GM12878 (cell line): ENCODE data around the gene WDR76. TPM values are rescaled to one million over a fixed set of nuclear protein-coding genes. Genes with fewer than 3 reads are reported as not detected.

Source experiments
- ATAC-seq: fragments of 200-7000 bp; cut with Tn5 transposase; 3 replicates; pipeline ENCODE4 v1.9.1; 2020; ENCODE audit warnings: mild to moderate bottlenecking, moderate library complexity
- BruUV-seq: library from RNA; stranded (reverse); fragments of 400-500 nt; replicated peaks from 2 replicates; lab custom pipeline; 2021; lab: Mats Ljungman, UMichigan
- CTCF ChIA-PET: fragments of 300-600 bp; sonication (Branson Sonifier 250); formaldehyde crosslinking; extraction: SDS; loops from one replicate; lab custom pipeline; 2021; ENCODE audit warnings: inconsistent platforms; lab: Yijun Ruan, JAX
- POLR2A ChIA-PET: fragments of 350-600 bp; formaldehyde crosslinking; extraction: SDS; loops from one replicate; lab custom pipeline; 2021; ENCODE audit warnings: inconsistent platforms; lab: Charles Lee
- RAD21 ChIA-PET: fragments of 300-600 bp; sonication (Branson Sonifier 250); formaldehyde crosslinking; loops from one replicate; lab custom pipeline; 2023; ENCODE audit warnings: antibody characterized with exemption; ENCODE audit not compliant: unreplicated experiment; lab: Charles Lee
- SMC1A ChIA-PET: fragments of 300-600 bp; sonication (Branson Sonifier 250); formaldehyde crosslinking; loops from one replicate; lab custom pipeline; 2023; ENCODE audit not compliant: unreplicated experiment, uncharacterized antibody; lab: Charles Lee
- DNase-seq: peaks from one replicate; pipeline ENCODE4 v3.0.0-alpha.2; 2011; ENCODE audit warnings: low read depth, low spot score
- FAIRE-seq: peaks from 3 replicates; lab custom pipeline; 2011; peaks lifted over from hg19 to GRCh38; lab: Jason Lieb, UNC
- H2AFZ ChIP-seq: 2 replicates; pipeline ENCODE4 v1.6.0; 2011; ENCODE audit warnings: low read depth, low read length, control low read depth; ENCODE audit not compliant: control insufficient read depth
- H3K27ac ChIP-seq: 2 replicates; pipeline ENCODE4 v1.5.1; 2011; ENCODE audit warnings: control low read depth; ENCODE audit not compliant: control insufficient read depth, insufficient read depth
- H3K27me3 ChIP-seq, 2 experiments: replicated peaks in 1 of 2; 2 replicates each; pipeline versions ENCODE4 v1.6.0 to v1.6.1; 2011; ENCODE audit warnings: low read length in 1 of 2; ENCODE audit not compliant: control insufficient read depth in 2 of 2, insufficient read depth in 2 of 2
- H3K36me3 ChIP-seq, 2 experiments: 2 replicates each; pipeline ENCODE4 v1.5.1; 2011; ENCODE audit warnings: low read length in 1 of 2; ENCODE audit not compliant: control insufficient read depth in 2 of 2, insufficient read depth in 2 of 2
- H3K4me1 ChIP-seq: 2 replicates; pipeline ENCODE4 v1.6.1; 2011; ENCODE audit warnings: mild to moderate bottlenecking, low read length, moderate library complexity, mixed read lengths; ENCODE audit not compliant: control insufficient read depth, insufficient read depth
- H3K4me2 ChIP-seq: 2 replicates; pipeline ENCODE4 v1.6.0; 2011; ENCODE audit warnings: control low read depth; ENCODE audit not compliant: control insufficient read depth, insufficient read depth
- H3K4me3 ChIP-seq: fragments of 200-600 bp; sonication (generic); 2 replicates; pipeline ENCODE4 v1.5.1; 2016
- H3K79me2 ChIP-seq: 2 replicates; pipeline ENCODE4 v1.6.0; 2011; ENCODE audit warnings: low read length; ENCODE audit not compliant: control insufficient read depth, insufficient read depth
- H3K9ac ChIP-seq: 2 replicates; pipeline ENCODE4 v1.8.0; 2011; ENCODE audit warnings: low read length, control low read depth, mixed read lengths; ENCODE audit not compliant: control insufficient read depth, insufficient read depth
- H3K9me3 ChIP-seq: replicated peaks from 3 replicates; pipeline ENCODE4 v1.5.1; 2011; ENCODE audit warnings: mild to moderate bottlenecking, low read length; ENCODE audit not compliant: control insufficient read depth, insufficient read depth
- H4K20me1 ChIP-seq: 2 replicates; pipeline ENCODE4 v1.6.0; 2011; ENCODE audit not compliant: control insufficient read depth, insufficient read depth
- CEBPB ChIP-seq, 2 experiments: fragments of 150-350 bp in 1 of 2; IDR thresholded peaks; 2 replicates each; pipeline ENCODE4 v1.6.1; 2012 to 2014; ENCODE audit warnings: low read depth in 2 of 2, low read length in 2 of 2, borderline replicate concordance in 1 of 2, inconsistent platforms in 1 of 2
- ESRRA ChIP-seq: IDR thresholded peaks from 2 replicates; pipeline ENCODE4 v1.6.1; 2012; ENCODE audit warnings: mild to moderate bottlenecking, low read length, improper control_type of control experiment
- FOS ChIP-seq: IDR thresholded peaks from 3 replicates; pipeline ENCODE4 v1.6.1; 2011; ENCODE audit warnings: borderline replicate concordance; ENCODE audit not compliant: insufficient read length; ENCODE audit errors: extremely low read depth
- RBBP5 ChIP-seq: fragments of 200-600 bp; sonication (generic); conservative IDR thresholded peaks from 2 replicates; pipeline ENCODE4 v1.6.1; 2016
- REST ChIP-seq: IDR thresholded peaks from 2 replicates; pipeline ENCODE4 v1.6.1; 2012; ENCODE audit warnings: mild to moderate bottlenecking, low read depth, low read length
- SMARCA5 ChIP-seq: fragments of 450-650 bp; IDR thresholded peaks from 2 replicates; pipeline ENCODE4 v1.6.1; 2017; ENCODE audit warnings: mild to moderate bottlenecking
- TARDBP ChIP-seq: IDR thresholded peaks from 2 replicates; pipeline ENCODE4 v1.6.1; 2016; ENCODE audit warnings: borderline replicate concordance
- USF1 ChIP-seq: IDR thresholded peaks from 2 replicates; pipeline ENCODE4 v1.6.1; 2011; ENCODE audit warnings: borderline replicate concordance, low read depth, mild to moderate bottlenecking, moderate library complexity, mixed read lengths, low read length; ENCODE audit not compliant: insufficient read depth; ENCODE audit errors: extremely low read length
- ZNF384 ChIP-seq: IDR thresholded peaks from 2 replicates; pipeline ENCODE4 v1.6.1; 2012; ENCODE audit warnings: low read depth, mild to moderate bottlenecking, low read length, improper control_type of control experiment, borderline replicate concordance
- ZNF622 ChIP-seq: fragments of 450-650 bp; IDR thresholded peaks from 2 replicates; pipeline ENCODE4 v1.6.1; 2017; ENCODE audit warnings: mild to moderate bottlenecking, inconsistent platforms
- WGBS: methylation state at CpG from one replicate; pipeline ENCODE4 v1.1.6; 2016; ENCODE audit warnings: low lambda C conversion rate; ENCODE audit not compliant: insufficient replicate concordance, insufficient coverage; ENCODE audit errors: missing lambda C conversion rate; 5-methylcytosine and 5-hydroxymethylcytosine counted together
- in situ Hi-C: fragments of 300-500 bp; cut with MboI; formaldehyde crosslinking; loops from 9 replicates; pipeline ENCODE4 v1.14.3; 2018; ENCODE audit warnings: mixed read lengths
- intact Hi-C: fragments of 100-400 bp; cut with micrococcal nuclease; formaldehyde crosslinking; loops from one replicate; pipeline ENCODE4 v1.14.2; 2022; ENCODE audit not compliant: unreplicated experiment
- polyA plus RNA-seq, 11 experiments: library from polyadenylated mRNA; depleted of rRNA in 4 of 11; unstranded in 6 of 11; stranded (reverse) in 5 of 11; fragments of >200 nt; fragmentation: Nextera tagmentation in 4 of 11; fragmentation: Illumina TruSeq in 1 of 11; extraction: Ambion mirVana in 4 of 11; extraction: Trizol in 1 of 11; gene quantifications; 1 replicate in 1 of 11; 2 replicates in 10 of 11; pipeline versions ENCODE4 v1.2.1 to v1.2.3, GENCODE V29; 2011 to 2016; ENCODE audit warnings: inconsistent platforms in 2 of 11, missing spikeins in 2 of 11, low read depth in 1 of 11
- total RNA-seq, 4 experiments: library from RNA; depleted of rRNA in 3 of 4; stranded (reverse); fragments of >200 nt in 3 of 4; fragmentation: Illumina TruSeq in 1 of 4; extraction: Trizol in 1 of 4; gene quantifications; 2 replicates each; pipeline versions ENCODE4 v1.2.1 to v1.2.3, GENCODE V29; 2013 to 2021

WDR76 gene
- total and polyA plus RNA-seq, 10 of the 15 experiments (the other 5 are each of a cell fraction or from before 2014, with no cell fraction given) = 8.0 to 59.7 (median 34.5) TPM

GRCh38 chr15:43851251-43851650, 24.4 kb downstream of the WDR76 start:
- H3K9me3 ChIP-seq = no peaks in the 10 kb centered on the region
- no peak overlapping the region for H3K9ac ChIP-seq
- ChIA-PET CTCF (interaction anchor here (1.0 kb wide), 1 partner anchor 10 kb away, joined by 3 read pairs; no protein-coding TSS in a partner anchor), RAD21 (interaction anchor here (0.8 kb wide), 1 partner anchor 20 kb away, joined by 4 read pairs; no protein-coding TSS in a partner anchor), POLR2A (no interaction called here), SMC1A (no interaction called here)
- in situ Hi-C loops = no loop called here
- H3K36me3 ChIP-seq = peaks cover 2 to 16% of the 10 kb centered on the region in 2 experiments; a peak in 3 of 4 replicates
- TF ChIP-seq REST = no peak
- no peak for TF ChIP-seq CEBPB (IDR thresholded peaks at IDR 0.05; ENCODE audit: borderline replicate concordance in 1 of 2, low read depth in 2 of 2, low read length in 2 of 2)
- TF ChIP-seq USF1 = no peak
- no peak for TF ChIP-seq FOS
- no peak for TF ChIP-seq TARDBP
- TF ChIP-seq RBBP5 = no peak
- no peak for TF ChIP-seq ZNF622
- TF ChIP-seq ESRRA = no peak
- no peak for TF ChIP-seq SMARCA5
- no peak for TF ChIP-seq ZNF384
- no TSS peak for BruUV-seq
- no peak overlapping the region for H3K4me3 ChIP-seq
- no peaks in the 10 kb centered on the region for H3K4me1 ChIP-seq
- FAIRE-seq = no peak
- H2AFZ ChIP-seq = no peak overlapping the region
- intact Hi-C loops = no loop called here
- no peak overlapping the region for H3K27ac ChIP-seq
- ATAC-seq = no peak
- no peak for DNase-seq
- H3K79me2 ChIP-seq = no peaks in the 10 kb centered on the region
- H4K20me1 ChIP-seq = no peaks in the 10 kb centered on the region
- WGBS = 97% methylated on average over 3 of the region's 3 CpGs
- no peaks in the 10 kb centered on the region for H3K27me3 ChIP-seq
- H3K4me2 ChIP-seq = no peak overlapping the region
